Glomerular visceral epithelial cell (primary cell): ENCODE results near the gene SPATA4.
"Not testable (repeated sequence)": the region's sequence is repeated elsewhere in the genome, so short reads cannot be mapped to it uniquely, and the experiment has no call there.

Experiments
- DNase-seq: peaks from one replicate; pipeline ENCODE4 v3.0.0-alpha.2; 2016; ENCODE audit errors: extremely low spot score

Gene SPATA4

DNA sequence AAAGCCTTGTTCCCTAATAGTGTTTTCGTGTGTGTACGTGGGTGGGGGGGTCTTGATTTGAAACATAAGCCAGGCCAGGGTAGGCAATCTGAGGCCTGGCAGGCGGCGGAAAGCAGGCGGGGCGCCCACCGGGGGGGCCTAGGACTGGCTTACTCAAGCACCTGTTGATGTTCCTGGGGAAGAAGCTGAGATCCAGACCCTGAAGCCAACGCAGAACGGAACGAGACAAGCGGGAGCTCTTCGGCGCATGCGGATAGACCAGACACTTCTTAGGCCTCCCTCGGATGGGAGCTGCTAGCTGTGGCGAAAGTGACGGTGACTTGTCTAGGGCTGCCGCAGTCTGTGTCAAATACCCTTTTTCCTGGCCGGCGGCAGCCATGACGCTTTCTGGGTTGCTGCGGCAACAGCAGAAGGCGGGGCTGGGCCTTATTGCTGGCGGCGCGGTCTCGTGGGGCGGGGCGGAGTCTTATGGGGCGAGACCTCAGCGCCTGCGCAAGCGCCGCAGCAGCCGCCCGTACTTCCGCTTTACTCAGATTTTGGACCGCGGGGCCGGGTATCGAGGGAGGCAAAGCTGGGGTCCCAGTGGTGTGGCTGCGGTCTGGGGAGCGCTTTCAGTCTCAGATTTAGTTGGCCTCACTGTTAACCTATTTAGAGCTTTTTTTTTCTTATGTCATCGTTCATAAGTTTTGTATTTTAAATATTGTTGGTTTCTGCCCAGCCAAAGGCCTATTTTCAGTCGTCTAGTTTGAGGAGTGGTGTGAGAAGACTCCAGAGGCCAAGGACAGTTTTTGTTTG lies at the start of gene SPATA4:
Gene SPATA4 (minus strand): TSS at position 402 of the 795 bp plus-strand sequence. CDS start 23 bp downstream, at position 379.
- DNase-seq: peak; percentile 94

DNA sequence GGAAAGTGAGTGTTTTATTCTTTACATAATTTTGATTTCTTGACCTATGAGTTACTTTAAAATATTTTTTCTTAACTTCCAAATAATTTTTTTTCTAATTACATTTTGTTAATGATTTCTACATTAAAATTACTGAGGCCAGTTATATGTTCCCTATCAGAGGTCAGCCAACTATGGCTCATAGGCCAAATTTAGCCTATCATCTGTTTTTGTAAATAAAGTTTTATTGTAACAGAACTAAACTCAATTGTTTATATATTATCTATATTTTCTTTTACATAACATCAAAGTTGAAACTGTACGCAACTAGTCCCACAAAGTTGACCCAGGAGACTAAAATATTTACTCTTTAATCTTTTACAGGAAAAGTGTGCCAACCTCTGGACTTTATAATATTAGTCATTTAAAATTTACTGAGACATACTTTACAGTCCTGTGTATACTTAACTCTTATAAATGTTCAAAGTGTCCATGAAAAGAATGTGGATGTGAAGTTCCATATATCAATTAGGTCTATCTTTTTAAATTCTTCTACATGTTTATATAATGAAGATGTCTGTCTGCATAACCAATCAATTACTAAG lies 47.5 kb upstream of the SPATA4 start:
- no peak for DNase-seq

DNA sequence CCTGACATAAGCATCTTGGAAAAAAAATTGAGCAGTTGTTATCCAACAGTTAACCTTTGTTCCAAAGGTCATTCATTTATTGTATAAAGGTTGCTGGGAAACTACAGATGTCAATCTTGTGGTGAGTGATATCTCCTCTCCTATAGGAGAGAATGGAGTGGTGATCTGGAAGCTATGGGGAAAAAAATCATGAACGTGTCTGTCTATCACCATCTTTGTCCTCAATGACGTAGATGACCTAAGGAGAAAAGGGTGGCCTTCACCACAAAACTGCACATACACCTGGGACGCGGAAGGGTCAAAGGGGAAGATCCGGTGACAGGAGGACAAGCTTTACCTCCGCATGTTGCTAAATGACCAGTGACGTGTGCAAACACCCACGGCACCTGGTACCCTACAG lies 46.3 kb upstream of the SPATA4 start:
- DNase-seq: no peak

DNA sequence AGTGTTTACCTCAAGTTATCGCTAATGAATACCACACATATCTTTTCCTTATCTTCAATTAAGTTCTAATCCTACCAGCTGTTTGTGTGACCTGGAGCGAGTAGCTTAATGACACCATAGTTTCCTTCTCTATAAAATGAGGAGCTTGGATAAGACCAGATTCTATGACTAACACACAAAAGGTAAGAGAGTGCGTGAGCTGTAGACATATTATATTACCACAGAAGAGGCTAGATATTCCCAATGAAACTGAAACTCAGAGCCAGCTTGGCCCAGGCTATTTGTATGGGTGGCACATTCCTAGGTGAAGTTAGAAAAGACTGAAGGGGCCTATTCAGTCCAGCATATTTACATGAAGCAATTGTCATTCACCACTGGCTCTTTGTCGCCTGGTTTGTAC lies 43.4 kb upstream of the SPATA4 start:
- no peak for DNase-seq

DNA sequence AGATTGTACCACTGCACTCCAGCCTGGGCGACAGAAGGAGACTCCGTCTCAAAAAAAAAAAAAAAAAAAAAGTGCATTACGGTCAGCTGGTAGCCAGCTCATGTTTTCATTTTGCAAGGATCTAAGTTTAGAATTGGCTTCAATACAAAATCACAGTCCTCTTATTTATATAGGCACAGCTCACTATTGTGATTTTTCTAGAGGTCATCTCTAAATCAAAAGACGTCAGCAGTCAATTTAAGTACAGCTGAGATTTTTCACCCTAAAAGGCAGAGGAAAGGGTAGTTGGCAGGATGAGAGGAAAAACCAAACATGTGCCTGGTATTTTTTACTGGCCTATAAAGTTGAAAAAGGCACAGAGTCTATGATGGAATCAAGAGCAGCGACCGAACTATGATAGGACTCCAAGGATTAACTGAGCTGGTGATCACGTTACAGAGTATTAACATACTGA lies 42.8 kb upstream of the SPATA4 start:
- DNase-seq: no peak

DNA sequence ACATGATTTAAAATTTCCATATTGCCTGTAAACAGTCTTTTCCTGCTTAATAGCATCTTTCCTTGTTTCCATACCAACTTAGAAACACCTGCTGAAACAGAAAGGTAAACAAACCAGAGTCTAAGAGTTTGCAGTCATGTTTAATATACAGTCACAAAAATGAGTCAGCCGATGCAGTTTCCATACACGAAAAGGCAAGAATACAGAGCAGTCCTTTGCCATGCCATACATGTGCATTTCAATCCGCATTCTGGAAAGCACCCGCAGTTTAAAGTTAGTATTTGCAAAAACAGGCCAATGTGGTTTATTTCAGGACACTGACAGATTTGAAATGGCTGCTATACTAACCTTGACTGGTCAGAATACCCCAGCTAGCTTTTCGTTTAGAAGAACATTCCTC lies 41.6 kb upstream of the SPATA4 start:
- DNase-seq: no peak

DNA sequence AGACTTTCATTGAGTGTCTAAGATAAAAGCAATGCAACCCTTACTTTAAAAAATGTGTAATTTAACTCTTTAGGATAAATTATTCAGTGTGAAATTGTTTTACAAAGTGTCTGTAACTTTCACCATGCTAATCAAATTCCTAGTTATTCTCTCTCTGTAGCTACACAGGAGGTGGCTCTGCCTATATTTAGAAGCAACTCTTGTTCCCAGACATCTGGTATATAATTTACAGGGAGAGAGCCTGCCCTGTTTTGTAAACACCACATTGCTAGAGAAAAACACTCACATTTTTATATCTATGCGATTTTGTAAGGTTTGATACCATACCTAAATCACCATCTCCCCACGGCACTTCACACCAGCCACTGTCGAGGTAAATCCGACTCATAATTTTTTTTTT lies 35.5 kb upstream of the SPATA4 start:
- no peak for DNase-seq

DNA sequence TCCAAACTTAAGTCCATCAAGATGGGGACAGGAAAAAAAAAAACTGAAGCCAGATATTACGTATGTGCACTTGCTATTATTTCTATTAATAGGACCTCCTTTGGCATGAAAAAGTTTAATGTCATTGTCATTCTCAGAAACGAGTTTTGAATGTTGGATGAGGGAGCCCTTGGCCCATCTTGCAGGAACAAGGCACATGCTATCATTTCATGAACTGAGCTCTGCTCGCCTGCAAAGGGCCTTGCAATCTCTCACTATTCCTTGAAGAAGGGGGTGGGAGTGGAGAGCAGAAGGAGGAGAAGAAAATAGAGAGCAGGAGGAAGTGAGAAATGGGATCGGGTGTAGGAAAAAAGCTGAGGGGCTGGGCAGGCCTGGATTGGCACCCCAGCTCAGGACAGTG lies 34.3 kb upstream of the SPATA4 start:
- no peak for DNase-seq

DNA sequence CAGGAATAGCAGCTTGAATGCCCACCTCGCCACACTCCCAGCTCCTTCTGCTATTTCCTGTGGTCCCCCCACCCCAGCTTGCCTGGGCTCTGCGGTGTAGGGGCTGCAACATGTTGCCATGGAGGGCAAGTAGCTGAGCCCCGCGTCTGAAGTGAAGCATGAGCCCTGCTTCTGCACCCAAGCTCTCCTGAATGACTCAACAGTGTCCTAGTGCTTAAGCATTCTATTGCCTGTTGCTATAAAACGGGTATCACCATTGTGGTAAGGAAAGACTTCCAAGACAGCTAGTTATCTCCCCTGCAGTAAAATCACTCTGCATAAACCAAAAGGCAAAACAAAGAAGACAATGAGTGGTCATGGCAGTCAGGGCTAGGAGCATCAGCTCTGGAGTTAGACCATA lies 31.4 kb upstream of the SPATA4 start:
- DNase-seq: no peak

DNA sequence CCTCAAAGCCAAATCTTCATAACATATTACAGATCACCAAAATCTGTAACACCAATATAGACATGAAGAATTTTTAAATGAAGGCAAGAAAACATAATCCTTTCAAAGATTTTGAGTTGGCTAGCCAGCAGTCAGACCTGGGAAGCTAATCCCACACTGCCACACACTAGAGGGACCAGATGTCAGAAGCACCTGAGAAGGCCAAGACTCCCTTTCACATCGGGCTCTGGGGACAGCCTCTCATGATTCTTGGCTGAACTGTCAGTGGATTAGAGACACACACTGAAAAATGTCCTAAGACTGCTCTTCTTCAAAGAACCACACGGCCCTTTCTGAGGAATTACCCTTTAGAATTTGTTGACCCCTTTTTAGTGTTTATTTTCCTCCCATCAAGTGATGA lies 28.2 kb upstream of the SPATA4 start:
- no peak for DNase-seq

DNA sequence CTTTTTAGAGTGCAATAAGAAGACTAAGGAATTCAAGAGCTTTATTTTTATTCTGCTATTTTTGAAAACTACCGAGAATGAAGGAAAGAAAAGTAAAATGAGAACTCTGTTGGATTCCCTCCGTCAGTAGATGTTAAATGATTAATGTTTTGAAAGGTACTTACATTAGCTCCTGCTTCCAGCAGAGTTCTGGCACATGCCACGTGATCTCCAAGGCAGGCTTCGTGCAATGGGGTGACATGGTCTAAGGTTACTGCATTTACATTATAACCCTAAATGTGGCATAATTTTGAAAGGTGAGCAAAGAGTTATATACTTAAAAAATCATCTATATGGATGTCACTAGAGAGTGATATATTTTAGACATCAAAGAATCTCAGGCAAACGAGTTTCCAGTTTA lies 26.8 kb upstream of the SPATA4 start:
- no peak for DNase-seq

DNA sequence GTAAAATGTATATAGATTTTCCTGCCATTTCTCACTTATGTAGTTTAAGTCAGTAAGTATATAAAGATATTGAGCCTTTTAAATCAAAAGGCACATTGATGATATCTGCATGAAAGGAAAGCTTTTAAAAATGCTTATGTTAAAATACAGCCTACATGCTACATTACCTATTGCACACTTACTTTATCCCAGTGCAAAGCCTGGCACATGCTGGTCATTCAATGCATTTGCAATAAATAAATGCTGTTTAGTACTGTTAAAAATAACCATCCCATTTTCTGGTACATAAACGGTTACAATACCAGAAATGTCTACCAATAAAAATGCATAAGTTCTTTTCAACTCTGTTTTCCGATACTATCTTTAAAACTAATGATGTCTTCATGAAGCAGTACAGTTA lies 22.1 kb upstream of the SPATA4 start:
- no peak for DNase-seq

DNA sequence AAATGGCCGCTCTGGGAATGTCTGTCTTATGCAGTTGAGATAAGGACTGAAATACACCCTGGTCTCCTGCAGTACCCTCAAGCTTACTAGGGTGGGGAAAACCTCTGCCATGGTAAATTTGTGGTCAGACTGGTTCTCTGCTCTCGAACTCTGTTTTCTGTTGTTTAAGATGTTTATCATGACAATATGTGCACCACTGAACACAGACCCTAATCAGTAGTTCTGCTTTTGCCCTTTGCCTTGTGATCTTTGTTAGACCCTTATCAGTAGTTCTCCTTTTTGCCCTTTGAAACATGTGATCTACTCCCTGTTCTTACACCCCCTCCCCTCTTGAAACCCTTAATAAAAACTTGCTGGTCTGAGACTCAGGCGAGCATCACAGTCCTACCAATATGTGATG lies 17.0 kb upstream of the SPATA4 start:
- DNase-seq: not testable (repeated sequence)

DNA sequence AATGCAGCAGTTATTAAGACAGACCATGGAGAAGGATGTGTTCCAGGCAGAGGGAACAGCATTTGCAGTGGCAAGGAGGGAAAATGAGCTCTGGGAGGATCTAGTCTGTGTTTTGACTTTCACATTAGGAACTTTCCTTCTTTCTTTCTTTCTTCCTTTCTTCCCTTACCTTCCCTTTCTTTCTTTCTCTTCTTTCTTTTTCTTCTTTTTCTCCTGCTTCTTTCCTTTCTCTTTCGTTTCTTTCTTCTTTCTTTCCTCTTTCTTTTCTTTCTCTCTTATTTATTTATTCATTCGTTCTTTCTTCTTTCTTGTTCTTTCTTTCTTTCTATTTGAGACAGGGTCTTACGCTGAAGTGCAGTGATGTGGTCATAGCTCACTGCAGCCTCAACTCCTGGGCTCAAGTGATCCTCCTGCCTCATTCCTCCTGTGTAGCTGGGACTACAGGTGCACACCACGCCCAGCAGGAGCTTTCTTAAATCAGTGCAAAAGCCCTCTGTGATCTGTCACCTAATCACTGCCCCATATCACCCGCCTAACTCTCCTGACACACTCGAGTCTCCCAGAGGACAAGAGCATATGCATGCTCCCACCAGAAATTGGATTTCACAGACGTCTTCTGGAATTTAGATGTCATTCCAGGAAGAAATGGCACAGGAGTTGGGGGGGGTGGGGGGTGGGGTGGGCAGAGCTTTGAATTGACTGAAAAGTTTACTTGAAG lies 15.4 kb upstream of the SPATA4 start:
- DNase-seq: no peak

DNA sequence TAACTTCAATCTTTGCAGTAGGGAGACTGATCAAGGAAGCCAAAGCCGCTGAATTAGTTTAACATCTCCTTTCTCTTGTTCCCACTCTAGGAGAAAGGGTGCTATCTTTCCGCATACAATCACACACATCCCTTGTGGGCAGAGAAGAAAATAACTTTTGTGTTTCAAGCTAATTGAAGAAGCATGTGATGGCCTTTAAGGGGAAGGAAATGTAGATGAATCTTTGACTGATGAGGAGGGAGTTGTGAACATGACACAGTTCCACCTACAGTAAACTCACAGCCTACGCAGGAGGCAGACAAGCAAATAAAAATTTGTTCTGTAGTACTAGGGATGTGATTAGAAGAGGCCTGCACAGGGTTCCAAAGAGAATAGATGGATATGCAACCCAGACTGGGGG lies 14.7 kb upstream of the SPATA4 start:
- DNase-seq: no peak

DNA sequence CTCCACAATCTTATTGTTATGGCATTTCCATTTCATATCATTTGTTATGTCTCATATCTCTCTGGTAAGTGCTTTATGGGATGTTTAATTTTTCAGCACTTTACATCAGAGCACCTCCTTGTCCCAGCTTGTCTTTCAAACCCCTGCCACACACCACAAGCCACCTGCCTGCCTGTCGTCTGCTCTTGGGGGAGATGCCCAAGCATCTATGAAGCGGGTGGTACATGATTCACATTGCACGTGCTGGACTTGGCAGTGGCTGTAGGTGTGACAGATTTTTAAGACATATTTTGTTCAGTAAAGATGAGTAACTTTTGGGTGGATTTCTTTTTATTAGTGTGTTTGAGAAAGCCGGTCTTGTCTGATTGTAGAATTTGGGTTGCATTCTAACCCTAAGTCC lies 14.2 kb upstream of the SPATA4 start:
- no peak for DNase-seq

DNA sequence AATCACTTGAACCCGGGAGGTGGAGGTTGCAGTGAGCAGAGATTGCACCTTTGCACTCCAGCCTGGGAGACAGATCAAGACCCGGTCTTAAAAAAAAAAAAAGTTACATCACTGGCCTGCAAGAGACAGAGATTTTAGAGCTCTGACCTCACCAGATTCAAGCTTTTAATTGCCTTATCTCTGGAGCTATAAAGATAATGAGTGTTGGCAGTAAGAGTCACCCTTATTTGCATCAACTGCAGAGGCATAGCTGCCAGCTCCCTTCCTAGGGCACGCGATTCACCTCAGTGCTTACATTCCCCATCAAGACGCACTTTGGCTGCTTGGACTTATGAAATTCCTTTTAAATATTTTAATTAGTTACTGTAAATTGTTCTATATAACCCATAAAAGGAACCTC lies 12.5 kb upstream of the SPATA4 start:
- no peak for DNase-seq

DNA sequence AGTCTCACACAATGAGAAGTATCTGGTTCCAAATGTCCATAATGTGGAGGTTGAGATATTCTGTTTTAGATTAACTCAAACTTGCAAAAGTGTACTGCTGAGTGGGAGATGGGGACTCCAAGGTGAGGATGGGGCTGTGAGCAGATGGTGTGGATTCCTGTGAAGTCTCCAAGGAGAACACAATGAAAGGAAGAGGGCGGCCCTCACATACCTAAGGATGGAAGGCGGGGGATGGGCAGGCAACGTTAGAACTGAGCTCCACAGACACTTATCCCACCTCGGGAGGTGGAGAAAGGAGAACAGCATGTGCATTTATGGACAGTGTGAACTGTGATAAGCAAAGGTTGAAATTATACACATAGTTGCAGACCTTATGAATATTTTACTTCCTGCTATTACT lies 9.9 kb upstream of the SPATA4 start:
- DNase-seq: no peak

DNA sequence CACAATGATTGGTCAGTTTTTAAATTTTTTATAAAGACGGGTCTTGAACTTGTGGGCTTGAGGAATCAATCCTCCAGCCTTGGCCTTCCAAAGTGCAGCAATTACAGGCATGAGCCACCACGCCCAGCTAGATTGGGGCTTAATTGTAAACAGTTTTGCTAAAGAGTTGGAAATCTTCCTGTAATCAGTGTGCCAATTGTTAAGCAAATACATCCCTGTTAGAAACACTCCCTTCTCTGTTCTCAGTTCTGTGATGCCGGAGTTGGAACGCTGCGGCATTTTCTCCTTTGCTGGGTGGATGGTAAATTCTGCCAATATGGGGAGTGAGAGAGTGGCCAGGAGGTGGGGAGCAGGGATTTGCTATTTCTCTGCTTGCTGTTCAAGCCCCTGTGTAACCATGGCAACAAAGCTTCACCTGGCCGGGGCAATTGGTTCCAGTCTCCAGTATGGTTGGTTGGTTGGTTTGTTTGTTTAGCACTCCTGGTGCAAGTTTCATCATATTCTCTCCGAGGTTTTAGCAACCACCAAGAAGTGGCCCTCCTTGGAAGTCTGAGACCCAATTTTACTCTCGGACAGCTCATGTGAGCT lies 3.0 kb upstream of the SPATA4 start:
- no peak for DNase-seq

DNA sequence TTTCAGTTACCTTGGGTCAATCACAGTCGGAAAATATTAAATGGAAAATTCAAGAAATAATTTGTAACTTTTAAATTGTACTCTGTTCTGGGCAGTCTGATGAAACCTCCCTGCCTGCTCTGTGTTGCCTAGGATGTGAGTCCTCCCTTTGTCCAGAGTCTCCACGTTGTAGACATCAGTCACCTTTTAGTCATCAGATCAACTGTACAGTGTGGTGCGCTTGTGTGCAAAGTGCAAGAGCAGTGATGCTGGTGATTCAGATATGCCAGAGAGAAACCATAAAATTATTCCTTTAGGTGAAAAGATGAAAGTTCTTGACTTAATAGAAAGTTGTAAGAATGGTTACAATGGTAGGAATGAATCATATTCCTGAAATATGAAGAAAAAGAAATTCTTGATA lies 1.4 kb downstream of the SPATA4 start:
- DNase-seq: peak; percentile 58

DNA sequence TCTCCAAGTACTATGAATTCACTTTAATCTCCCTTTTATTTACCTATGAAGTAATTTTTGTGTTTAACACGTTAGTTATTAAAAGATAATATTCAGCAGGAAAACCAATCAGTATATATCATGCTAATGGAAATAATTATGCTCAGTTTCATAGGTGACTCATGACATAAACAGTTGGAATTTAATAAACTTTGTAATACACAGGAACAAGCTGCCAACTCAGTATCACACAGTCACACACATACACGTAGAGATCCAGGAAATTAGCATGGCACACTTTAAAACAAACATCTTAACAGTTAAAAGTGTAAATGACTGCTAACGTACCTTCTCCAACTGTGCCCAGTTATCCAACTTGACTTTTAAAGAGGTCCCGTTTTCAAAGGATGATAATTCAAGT lies 2.3 kb downstream of the SPATA4 start:
- no peak for DNase-seq

DNA sequence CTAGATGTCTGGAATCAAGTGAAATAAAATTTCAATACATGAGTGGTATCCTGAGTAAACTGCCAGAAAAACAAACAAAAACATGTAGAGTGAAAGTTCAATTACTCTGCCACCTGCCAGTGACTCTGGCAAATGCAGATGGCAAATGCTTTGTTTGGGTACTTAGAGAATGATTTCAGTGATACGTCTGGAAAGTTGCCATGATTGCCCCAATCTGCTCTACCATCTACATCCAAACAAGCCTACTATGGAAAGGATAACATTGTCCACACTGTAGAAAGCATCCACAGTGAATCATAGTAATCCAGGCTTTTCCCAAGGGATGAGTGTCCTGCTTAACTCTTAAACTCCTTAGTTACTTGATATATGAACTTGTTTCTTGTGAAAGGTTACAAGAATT lies 3.4 kb downstream of the SPATA4 start:
- no peak for DNase-seq
